NCI-H345 treated with DMSO at 0.1 percent for 48 hours (cell line): Measurements from ENCODE around the gene CTBP1.

Source experiments
- DNase-seq: peaks from one replicate; lab custom pipeline; 2025; ENCODE audit not compliant: unreplicated experiment; lab: John Stamatoyannopoulos, UW

The CTBP1 gene

GRCh38 chr4:1250921-1251772 lies 2.2 kb upstream of the CTBP1 start:
- DNase-seq = no peak

GRCh38 chr4:1250527-1250812 lies 1.5 kb upstream of the CTBP1 start:
- DNase-seq = no peak

GRCh38 chr4:1249731-1250526 lies 999 bp upstream of the CTBP1 start:
- DNase-seq = no peak

- DNase-seq = no peak
Observed at GRCh38 chr4:1249148-1249730, 309 bp upstream of the CTBP1 start.

- DNase-seq = no peak
Observed at GRCh38 chr4:1247864-1248244, 1.1 kb downstream of the CTBP1 start.

GRCh38 chr4:1246901-1247863 lies 1.7 kb downstream of the CTBP1 start:
- DNase-seq = no peak

GRCh38 chr4:1246111-1246881 lies 2.6 kb downstream of the CTBP1 start:
- no peak for DNase-seq

- DNase-seq = no peak
Observed at GRCh38 chr4:1245481-1246051, 3.4 kb downstream of the CTBP1 start.

- no peak for DNase-seq
Observed at GRCh38 chr4:1244978-1245471, 3.9 kb downstream of the CTBP1 start.

GRCh38 chr4:1244081-1244977 lies 4.6 kb downstream of the CTBP1 start:
- DNase-seq = no peak

GRCh38 chr4:1243451-1244080 lies 5.4 kb downstream of the CTBP1 start:
- no peak for DNase-seq

- DNase-seq = no peak
Observed at GRCh38 chr4:1242506-1243450, 6.2 kb downstream of the CTBP1 start.

- no peak for DNase-seq
Observed at GRCh38 chr4:1241936-1242505, 6.9 kb downstream of the CTBP1 start.

- DNase-seq = no peak
Observed at GRCh38 chr4:1241466-1241935, 7.4 kb downstream of the CTBP1 start.

- DNase-seq = no peak
Observed at GRCh38 chr4:1240721-1241465, 8.0 kb downstream of the CTBP1 start.

- DNase-seq = no peak
Observed at GRCh38 chr4:1239950-1240307, 9.0 kb downstream of the CTBP1 start.
